Mucosa of descending colon (tissue), 3 donors: ENCODE data around the gene SPA17. TPM values are rescaled to one million over a fixed set of nuclear protein-coding genes. Genes with fewer than 3 reads are reported as not detected.

Source experiments
- ATAC-seq: fragments of 200-7000 bp; cut with Tn5 transposase; one replicate; pipeline ENCODE4 v1.9.1; 2020; ENCODE audit warnings: mild to moderate bottlenecking, moderate library complexity
- DNase-seq, 3 donors: peaks; one replicate each; pipeline ENCODE4 v3.0.0-alpha.2; 2020
- H3K36me3 ChIP-seq: fragments of 200-600 bp; one replicate; pipeline ENCODE4 v1.8.0; 2021; ENCODE audit warnings: low read depth, mild to moderate bottlenecking
- H3K4me1 ChIP-seq: fragments of 200-600 bp; one replicate; pipeline ENCODE4 v1.8.0; 2021; ENCODE audit warnings: low read depth, mild to moderate bottlenecking
- H3K4me3 ChIP-seq: fragments of 200-600 bp; one replicate; pipeline ENCODE4 v1.8.0; 2021; ENCODE audit warnings: mild to moderate bottlenecking
- H3K9me3 ChIP-seq: fragments of 200-600 bp; one replicate; pipeline ENCODE4 v1.8.0; 2021; ENCODE audit warnings: mild to moderate bottlenecking
- intact Hi-C, 2 donors: fragments of 100-400 bp; cut with DNase I in 1 of 2; cut with micrococcal nuclease in 1 of 2; formaldehyde crosslinking; loops; one replicate each; pipeline versions ENCODE4 v1.11.0 to v1.11.1; 2022; cut with DNase I, micrococcal nuclease
- total RNA-seq, 3 donors: library from RNA; stranded (reverse); fragmentation: NEBNext Ultra II Directional in 2 of 3; extraction: Animal tissue kit (Norgen Biotek cat#: 25700) in 2 of 3; gene quantifications; one replicate each; pipeline versions ENCODE4 v1.2.1 to v1.2.4, GENCODE V29; 2021 to 2023
- TF ChIP-seq, protein P1 (sequence below): fragments of 200-600 bp; IDR thresholded peaks from one replicate; pipeline ENCODE4 v1.8.0; 2022; ENCODE audit warnings: antibody characterized with exemption, mild to moderate bottlenecking
- donor health status: DM: no; HTN: no; CAD: no; lungs with moderate emphysema.
- donor health status: DM: no; HTN: no; CAD: no.
- donor health status: DM: no; HTN: yes; CAD: no.

Gene SPA17
- total RNA-seq, 3 donors from 2014 or later = 4.6 to 6.9 (median 5.8) TPM

DNA sequence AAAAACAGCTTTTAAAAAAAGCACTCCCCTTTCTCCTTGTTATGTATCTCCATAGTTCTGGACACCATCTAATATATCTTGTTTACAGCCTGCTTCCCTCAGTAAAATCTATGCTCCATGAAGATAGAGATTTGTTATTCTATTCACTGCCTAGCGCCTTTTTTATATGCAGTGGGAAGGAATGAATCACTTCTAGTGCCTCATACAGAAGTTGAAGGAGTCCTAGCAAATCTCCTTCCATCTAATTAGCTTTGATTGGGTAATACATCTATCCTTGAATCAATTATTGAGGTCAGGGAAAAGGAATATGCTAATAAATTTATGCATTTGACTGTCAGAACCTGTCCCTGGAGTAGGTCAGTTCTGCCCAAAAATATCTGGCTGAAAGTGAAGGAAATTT, 25.8 kb downstream of the SPA17 start:
- Histone ChIP-seq H3K4me1 (no peaks in the 10 kb centered on the region), H3K9me3 (no peaks in the 10 kb centered on the region), H3K4me3 (no peak overlapping the region), H3K36me3 (no peaks in the 10 kb centered on the region)
- intact Hi-C loops = no loop called here
- TF ChIP-seq, protein P1, sequence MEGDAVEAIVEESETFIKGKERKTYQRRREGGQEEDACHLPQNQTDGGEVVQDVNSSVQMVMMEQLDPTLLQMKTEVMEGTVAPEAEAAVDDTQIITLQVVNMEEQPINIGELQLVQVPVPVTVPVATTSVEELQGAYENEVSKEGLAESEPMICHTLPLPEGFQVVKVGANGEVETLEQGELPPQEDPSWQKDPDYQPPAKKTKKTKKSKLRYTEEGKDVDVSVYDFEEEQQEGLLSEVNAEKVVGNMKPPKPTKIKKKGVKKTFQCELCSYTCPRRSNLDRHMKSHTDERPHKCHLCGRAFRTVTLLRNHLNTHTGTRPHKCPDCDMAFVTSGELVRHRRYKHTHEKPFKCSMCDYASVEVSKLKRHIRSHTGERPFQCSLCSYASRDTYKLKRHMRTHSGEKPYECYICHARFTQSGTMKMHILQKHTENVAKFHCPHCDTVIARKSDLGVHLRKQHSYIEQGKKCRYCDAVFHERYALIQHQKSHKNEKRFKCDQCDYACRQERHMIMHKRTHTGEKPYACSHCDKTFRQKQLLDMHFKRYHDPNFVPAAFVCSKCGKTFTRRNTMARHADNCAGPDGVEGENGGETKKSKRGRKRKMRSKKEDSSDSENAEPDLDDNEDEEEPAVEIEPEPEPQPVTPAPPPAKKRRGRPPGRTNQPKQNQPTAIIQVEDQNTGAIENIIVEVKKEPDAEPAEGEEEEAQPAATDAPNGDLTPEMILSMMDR = no peak
- no peak for ATAC-seq
- no peak for DNase-seq

DNA sequence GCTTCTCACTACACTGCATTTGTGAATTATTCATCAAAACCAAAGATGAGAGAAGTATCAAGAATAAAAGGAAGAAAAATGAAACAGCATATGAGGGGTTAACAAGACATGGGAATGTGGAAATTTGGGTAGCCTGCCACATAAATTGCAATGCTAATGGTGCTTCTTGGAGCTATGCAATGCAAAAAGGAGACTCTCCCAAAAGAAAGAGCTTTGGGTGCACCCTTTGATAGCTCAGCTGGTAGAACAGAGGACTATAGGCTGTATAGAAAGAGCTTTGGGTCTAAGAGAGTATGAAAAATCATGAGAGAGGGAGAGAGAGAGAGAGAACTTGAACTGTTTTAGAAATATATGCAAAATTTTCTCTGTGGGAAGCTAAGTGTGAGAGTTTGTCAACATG, 26.3 kb downstream of the SPA17 start:
- Histone ChIP-seq H3K9me3 (no peaks in the 10 kb centered on the region), H3K4me3 (no peak overlapping the region), H3K4me1 (no peaks in the 10 kb centered on the region), H3K36me3 (no peaks in the 10 kb centered on the region)
- DNase-seq (no peak), ATAC-seq (no peak)
- intact Hi-C loops = no loop called here
- TF ChIP-seq, protein P1 = no peak

DNA sequence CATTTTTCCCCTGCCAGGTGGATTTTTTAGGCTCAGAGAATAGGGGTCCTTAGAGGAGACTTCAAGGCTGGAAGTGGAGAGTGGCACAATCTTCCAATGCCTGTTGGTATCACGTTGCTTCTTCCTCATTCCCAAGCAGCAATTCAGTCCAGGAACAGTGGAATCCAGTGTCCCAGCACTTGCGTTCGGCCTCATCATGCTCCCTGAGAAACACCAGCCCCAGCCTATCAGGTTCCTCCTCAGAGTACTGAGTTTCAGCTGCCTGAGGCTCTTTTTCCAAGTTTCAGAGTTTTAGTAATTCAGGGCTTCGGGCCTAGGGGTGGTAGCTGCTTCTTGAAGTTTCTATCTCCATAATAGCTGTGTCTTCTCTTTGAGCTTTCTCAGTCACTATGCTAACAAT, 34.1 kb downstream of the SPA17 start:
- DNase-seq (no peak), ATAC-seq (no peak)
- no peaks in the 10 kb centered on the region for H3K4me1 ChIP-seq
- TF ChIP-seq, protein P1 = no peak
- no peaks in the 10 kb centered on the region for H3K36me3 ChIP-seq
- peaks cover 6% of the 10 kb centered on the region for H3K9me3 ChIP-seq
- intact Hi-C loops = no loop called here
- no peak overlapping the region for H3K4me3 ChIP-seq

DNA sequence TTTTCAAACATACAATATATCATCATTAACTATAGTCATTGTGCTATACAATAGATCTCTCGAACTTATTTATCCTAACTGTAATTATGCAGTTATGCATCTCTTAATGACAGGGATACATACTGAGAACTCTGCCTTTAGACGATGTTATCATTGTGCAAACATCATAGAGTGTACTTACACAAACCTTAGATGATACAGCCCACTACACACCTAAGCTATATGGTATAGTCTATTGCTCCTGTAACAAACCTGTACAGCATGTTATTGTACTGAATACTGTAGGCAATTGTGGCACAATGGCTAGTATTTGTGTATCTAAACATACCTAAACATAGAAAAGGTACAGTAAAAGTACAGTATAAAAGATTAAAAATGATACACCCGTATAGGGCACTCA, 38.7 kb downstream of the SPA17 start:
- intact Hi-C loops = no loop called here

DNA sequence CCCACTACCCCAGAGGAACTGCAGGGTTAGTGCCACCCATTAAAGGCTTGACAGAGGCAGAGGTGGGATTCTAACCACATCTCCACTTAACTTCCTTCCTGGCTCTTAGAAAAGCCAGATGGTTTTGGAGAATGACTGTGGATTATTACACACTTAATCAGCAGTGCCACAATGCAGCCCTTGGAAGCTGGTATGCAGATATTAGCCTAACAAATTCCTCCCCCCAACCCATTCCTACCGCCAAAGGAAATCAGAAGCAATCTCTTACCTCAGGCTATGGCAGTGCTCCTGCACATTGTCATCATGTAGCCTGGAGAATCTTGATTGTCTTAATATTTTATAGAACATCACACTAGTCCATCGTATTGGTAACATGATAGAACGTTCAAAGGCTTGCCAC, 42.9 kb downstream of the SPA17 start:
- TF ChIP-seq, protein P1 = no peak
- no peaks in the 10 kb centered on the region for H3K36me3 ChIP-seq
- no peaks in the 10 kb centered on the region for H3K9me3 ChIP-seq
- DNase-seq (no peak), ATAC-seq (no peak)
- intact Hi-C loops = no loop called here
- peaks cover 11% of the 10 kb centered on the region for H3K4me1 ChIP-seq
- no peak overlapping the region for H3K4me3 ChIP-seq

More for the DNA sequence above, 38.7 kb downstream of the SPA17 start:
- no peaks in the 10 kb centered on the region for H3K4me1 ChIP-seq
- no peak overlapping the region for H3K4me3 ChIP-seq
- peaks cover 6% of the 10 kb centered on the region for H3K9me3 ChIP-seq
- TF ChIP-seq, protein P1 = no peak
- peak; percentile 94 for ATAC-seq
- H3K36me3 ChIP-seq = no peaks in the 10 kb centered on the region
- DNase-seq = no peak

DNA sequence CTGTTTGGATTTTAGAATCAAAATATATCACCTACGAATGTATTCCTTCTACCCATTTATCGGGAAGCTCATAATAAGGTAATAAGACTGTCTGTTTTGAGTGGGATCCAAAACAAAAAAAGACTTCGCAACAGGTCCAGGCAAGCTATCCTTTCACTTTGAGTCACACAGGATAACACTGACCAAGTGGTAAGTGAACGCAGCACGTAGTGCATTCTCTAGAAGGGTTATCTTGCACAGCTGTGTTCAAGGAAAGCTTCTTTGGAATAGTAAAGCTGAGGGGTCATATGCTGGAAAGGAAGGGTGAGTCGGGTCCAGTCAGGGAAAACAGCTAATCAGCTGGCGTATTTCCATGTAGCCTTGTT, 43.7 kb downstream of the SPA17 start:
- intact Hi-C loops = no loop called here
- Histone ChIP-seq H3K36me3 (no peaks in the 10 kb centered on the region), H3K4me1 (peaks cover 11% of the 10 kb centered on the region), H3K9me3 (no peaks in the 10 kb centered on the region), H3K4me3 (no peak overlapping the region)
- DNase-seq (no peak), ATAC-seq (no peak)
- TF ChIP-seq, protein P1 = no peak
